ENCODE measurements around the gene SLC9A9. TPM values are rescaled to one million over a fixed set of nuclear protein-coding genes. Genes with fewer than 3 reads are reported as not detected.

Gene SLC9A9
- total RNA-seq, 6 experiments from 2014 or later, result 1.3 to 6.3 (median 3.0) TPM

GRCh38 chr3:143362115-143362991 is 485.9 kb downstream of the SLC9A9 start:
- Histone ChIP-seq H3K36me3 (no peaks in the 10 kb centered on the region), H3K27ac (no peak overlapping the region), H3K4me3 (no peak overlapping the region), H3K27me3 (no peaks in the 10 kb centered on the region), H3K4me1 (no peaks in the 10 kb centered on the region), H3K9me3 (no peaks in the 10 kb centered on the region)
- ATAC-seq (no peak), DNase-seq (no peak)
- intact Hi-C loops (cut with DNase I), result no loop called here
- 75% methylated on average over 2 of the region's 2 CpGs for WGBS (ENCODE audit: insufficient coverage, low coverage, low lambda C conversion rate, missing lambda C conversion rate)
- TF ChIP-seq, protein P1, sequence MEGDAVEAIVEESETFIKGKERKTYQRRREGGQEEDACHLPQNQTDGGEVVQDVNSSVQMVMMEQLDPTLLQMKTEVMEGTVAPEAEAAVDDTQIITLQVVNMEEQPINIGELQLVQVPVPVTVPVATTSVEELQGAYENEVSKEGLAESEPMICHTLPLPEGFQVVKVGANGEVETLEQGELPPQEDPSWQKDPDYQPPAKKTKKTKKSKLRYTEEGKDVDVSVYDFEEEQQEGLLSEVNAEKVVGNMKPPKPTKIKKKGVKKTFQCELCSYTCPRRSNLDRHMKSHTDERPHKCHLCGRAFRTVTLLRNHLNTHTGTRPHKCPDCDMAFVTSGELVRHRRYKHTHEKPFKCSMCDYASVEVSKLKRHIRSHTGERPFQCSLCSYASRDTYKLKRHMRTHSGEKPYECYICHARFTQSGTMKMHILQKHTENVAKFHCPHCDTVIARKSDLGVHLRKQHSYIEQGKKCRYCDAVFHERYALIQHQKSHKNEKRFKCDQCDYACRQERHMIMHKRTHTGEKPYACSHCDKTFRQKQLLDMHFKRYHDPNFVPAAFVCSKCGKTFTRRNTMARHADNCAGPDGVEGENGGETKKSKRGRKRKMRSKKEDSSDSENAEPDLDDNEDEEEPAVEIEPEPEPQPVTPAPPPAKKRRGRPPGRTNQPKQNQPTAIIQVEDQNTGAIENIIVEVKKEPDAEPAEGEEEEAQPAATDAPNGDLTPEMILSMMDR (IDR thresholded peaks at IDR 0.05), result no peak
- TF ChIP-seq POLR2A (IDR thresholded peaks at IDR 0.05), result no peak

GRCh38 chr3:143361589-143361988 is 486.7 kb downstream of the SLC9A9 start:
- DNase-seq (no peak), ATAC-seq (no peak)
- Histone ChIP-seq H3K27me3 (no peaks in the 10 kb centered on the region), H3K9me3 (no peaks in the 10 kb centered on the region), H3K36me3 (no peaks in the 10 kb centered on the region), H3K4me3 (no peak overlapping the region), H3K4me1 (no peaks in the 10 kb centered on the region), H3K27ac (no peak overlapping the region)
- TF ChIP-seq, protein P1 (IDR thresholded peaks at IDR 0.05), result no peak
- no peak for TF ChIP-seq POLR2A (IDR thresholded peaks at IDR 0.05)
- intact Hi-C loops (cut with DNase I), result no loop called here
- WGBS (ENCODE audit: insufficient coverage, low coverage, low lambda C conversion rate, missing lambda C conversion rate), result 82% methylated on average over 2 of the region's 2 CpGs

DNA sequence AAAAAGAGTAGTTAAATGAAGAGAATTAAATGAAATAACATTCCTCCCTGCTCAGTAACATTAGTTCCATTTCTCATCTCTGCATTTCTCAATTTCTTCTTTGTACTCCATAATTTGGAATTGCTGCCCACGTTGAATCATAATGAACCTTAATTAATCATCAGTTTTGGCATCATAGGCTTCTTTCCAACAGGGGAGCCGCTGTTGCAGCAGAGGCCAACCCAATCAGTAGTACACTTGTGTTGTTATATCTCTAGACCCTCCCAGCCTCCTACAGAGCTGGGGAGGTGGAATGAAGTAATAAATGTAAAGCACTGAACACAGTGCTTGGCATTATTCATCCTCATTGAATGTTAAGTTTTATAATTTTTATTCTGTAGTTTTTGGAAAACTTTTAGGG is 488.0 kb downstream of the SLC9A9 start:
- Histone ChIP-seq H3K9me3 (no peaks in the 10 kb centered on the region), H3K27ac (no peak overlapping the region), H3K27me3 (no peaks in the 10 kb centered on the region), H3K36me3 (no peaks in the 10 kb centered on the region), H3K4me1 (no peaks in the 10 kb centered on the region), H3K4me3 (no peak overlapping the region)
- no peak for TF ChIP-seq POLR2A (IDR thresholded peaks at IDR 0.05)
- TF ChIP-seq, protein P1 (IDR thresholded peaks at IDR 0.05), result no peak
- no peak for DNase-seq
- intact Hi-C loops (cut with DNase I), result no loop called here
- 54% methylated on average over 2 of the region's 2 CpGs for WGBS (ENCODE audit: insufficient coverage, low coverage, low lambda C conversion rate, missing lambda C conversion rate)
- ATAC-seq, result no peak

DNA sequence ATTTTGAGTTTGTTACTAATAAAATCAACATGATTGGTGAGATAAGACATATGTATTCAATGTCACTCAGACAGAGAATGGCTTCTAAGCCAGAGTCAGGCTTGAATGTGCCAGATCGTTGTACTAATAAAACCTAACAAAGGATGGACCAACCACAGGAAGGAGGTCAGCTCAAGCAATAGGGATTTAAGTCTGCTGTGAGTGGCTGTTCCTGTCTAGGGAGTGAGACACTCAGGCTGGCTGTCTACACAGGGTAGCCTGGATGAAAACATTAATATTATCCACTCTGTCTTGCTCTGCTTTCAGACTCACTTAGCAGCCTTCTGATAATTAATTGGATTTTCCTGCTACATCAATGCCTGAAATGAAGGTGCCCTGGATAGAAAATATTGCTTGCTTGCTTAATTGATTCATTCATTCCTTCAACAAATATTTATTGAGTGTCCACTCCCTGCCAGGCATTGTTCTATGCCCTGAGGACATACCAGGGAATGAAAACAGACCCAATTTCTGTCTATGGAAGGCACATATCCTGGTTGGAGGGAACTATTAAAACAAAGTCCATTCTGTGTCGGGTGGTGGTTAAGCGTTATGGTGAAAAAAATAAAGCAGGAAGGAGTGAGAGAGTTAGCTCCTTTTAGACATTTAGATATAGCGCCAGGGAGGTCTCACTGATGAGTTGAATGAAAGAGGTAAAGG is 489.3 kb downstream of the SLC9A9 start:
- intact Hi-C loops (cut with DNase I), result no loop called here
- no peaks in the 10 kb centered on the region for H3K36me3 ChIP-seq
- H3K4me3 ChIP-seq, result no peak overlapping the region
- TF ChIP-seq POLR2A (IDR thresholded peaks at IDR 0.05), result no peak
- TF ChIP-seq, protein P1 (IDR thresholded peaks at IDR 0.05), result no peak
- H3K4me1 ChIP-seq, result no peaks in the 10 kb centered on the region
- H3K27me3 ChIP-seq, result no peaks in the 10 kb centered on the region
- DNase-seq, result no peak
- H3K27ac ChIP-seq, result no peak overlapping the region
- no peaks in the 10 kb centered on the region for H3K9me3 ChIP-seq
- whole genome bisulfite sequencing (ENCODE audit: insufficient coverage, low coverage, low lambda C conversion rate, missing lambda C conversion rate), result 48% methylated on average over 4 of the region's 4 CpGs
- no peak for ATAC-seq

All from right lobe of liver (tissue), 6 donors.